ENCODE measurements around the gene ERCC6L. TPM values are rescaled to one million over a fixed set of nuclear protein-coding genes. Genes with fewer than 3 reads are reported as not detected.

ERCC6L gene
- total and polyA plus RNA-seq, 2 of the 13 experiments (the other 11 are each of a cell fraction or from before 2014, with no cell fraction given), result 0.86 to 9.5 TPM

DNA sequence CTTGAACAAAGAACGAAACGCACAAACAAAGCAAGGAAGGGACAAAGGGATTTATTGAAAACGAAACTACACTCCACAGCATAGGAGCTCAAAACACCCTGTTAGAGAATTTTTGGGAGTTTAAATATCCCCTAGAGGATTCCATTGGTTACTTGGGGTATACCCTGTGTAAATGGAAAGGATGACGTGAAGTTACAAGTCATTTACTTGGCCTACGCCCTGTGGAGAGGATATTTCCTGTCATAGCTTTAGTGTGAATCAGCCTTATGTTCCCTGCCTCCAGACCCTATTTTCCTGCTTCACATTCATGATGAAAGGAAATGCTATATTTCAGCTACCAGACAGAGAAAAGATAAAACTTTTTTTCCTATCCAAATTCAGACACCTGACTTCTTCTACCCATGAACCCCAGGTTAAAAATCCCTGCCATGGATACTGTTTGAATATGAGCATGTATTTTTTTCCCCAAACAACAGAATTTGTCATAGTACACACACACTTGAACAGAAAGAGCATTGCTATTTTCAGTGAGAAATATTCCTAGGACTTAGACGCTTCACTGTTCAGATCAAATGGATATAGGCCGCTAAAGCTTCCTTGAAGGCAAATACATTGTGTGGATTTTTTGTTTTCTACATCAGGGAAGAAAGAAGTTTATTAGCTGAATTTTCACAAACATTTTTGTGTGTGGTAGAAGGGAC, 36.8 kb downstream of the ERCC6L start:
- no peak overlapping the region for H3K4me3 ChIP-seq (replicated peaks in 1 of 3; ENCODE audit: insufficient read depth in 1 of 3, low read depth in 2 of 3, low read length in 3 of 3)
- TF ChIP-seq, protein P1, sequence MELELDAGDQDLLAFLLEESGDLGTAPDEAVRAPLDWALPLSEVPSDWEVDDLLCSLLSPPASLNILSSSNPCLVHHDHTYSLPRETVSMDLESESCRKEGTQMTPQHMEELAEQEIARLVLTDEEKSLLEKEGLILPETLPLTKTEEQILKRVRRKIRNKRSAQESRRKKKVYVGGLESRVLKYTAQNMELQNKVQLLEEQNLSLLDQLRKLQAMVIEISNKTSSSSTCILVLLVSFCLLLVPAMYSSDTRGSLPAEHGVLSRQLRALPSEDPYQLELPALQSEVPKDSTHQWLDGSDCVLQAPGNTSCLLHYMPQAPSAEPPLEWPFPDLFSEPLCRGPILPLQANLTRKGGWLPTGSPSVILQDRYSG (CRISPR knock-in tag; IDR thresholded peaks at IDR 0.05), result no peak
- no peak for TF ChIP-seq ZNF263 (CRISPR knock-in tag; IDR thresholded peaks at IDR 0.05)
- no peak for TF ChIP-seq ZNF570 (CRISPR knock-in tag; IDR thresholded peaks at IDR 0.05; ENCODE audit: borderline replicate concordance)
- TF ChIP-seq AFF4 (CRISPR knock-in tag; IDR thresholded peaks at IDR 0.05), result no peak
- no peak for TF ChIP-seq ZNF256 (CRISPR knock-in tag; conservative IDR thresholded peaks at IDR 0.05)
- no peak for TF ChIP-seq ARHGAP35 (CRISPR knock-in tag; IDR thresholded peaks at IDR 0.05; ENCODE audit: borderline replicate concordance)
- no peak for TF ChIP-seq XBP1 (CRISPR knock-in tag; IDR thresholded peaks at IDR 0.05)
- POLR2A ChIA-PET, result no interaction called here

More for the DNA sequence above, 36.8 kb downstream of the ERCC6L start:
- FAIRE-seq (no peak), DNase-seq (ENCODE audit: low spot score) (no peak), ATAC-seq (no peak)
- Histone ChIP-seq H3K27ac (ENCODE audit: extremely low read length, insufficient read depth, low read length) (no peak overlapping the region), H4K20me1 (ENCODE audit: insufficient read depth, low read length) (no peaks in the 10 kb centered on the region), H3K79me2 (ENCODE audit: insufficient read depth, low read length) (no peaks in the 10 kb centered on the region), H3K4me2 (ENCODE audit: low read depth, low read length) (no peak overlapping the region), H3K36me3 (replicated peaks in 1 of 2; ENCODE audit: control insufficient read depth in 1 of 2, insufficient read depth in 2 of 2, low read length in 2 of 2) (peaks cover 0 to 32% of the 10 kb centered on the region in 2 experiments; a peak in 3 of 5 replicates), H3K4me1 (ENCODE audit: insufficient read depth, low read length) (no peaks in the 10 kb centered on the region), H3K9ac (ENCODE audit: insufficient read depth, low read depth, low read length) (no peak overlapping the region), H3K9me3 (ENCODE audit: low read length) (no peaks in the 10 kb centered on the region), H2AFZ (ENCODE audit: low read length) (no peak overlapping the region), H3K27me3 (ENCODE audit: control insufficient read depth in 1 of 2, insufficient read depth in 2 of 2, low read length in 2 of 2) (no peaks in the 10 kb centered on the region)
- in situ Hi-C loops (cut with HindIII; ENCODE audit: extremely low pct_ligation_motif_present, low pct_unique_long_range_greater_than_20kb) (no loop called here), intact Hi-C loops (cut with micrococcal nuclease; ENCODE audit: unreplicated experiment) (no loop called here)
- no TSS peak for BruUV-seq (replicated peaks)
- CTCF ChIA-PET (ENCODE audit: low intra/inter-chr PET ratio, low total read pairs), result no interaction called here
- 98% methylated on average over 7 of the region's 7 CpGs for WGBS (ENCODE audit: low lambda C conversion rate)

Data from HepG2 (cell line).